ENCODE data around the gene GSTCD.

DNA sequence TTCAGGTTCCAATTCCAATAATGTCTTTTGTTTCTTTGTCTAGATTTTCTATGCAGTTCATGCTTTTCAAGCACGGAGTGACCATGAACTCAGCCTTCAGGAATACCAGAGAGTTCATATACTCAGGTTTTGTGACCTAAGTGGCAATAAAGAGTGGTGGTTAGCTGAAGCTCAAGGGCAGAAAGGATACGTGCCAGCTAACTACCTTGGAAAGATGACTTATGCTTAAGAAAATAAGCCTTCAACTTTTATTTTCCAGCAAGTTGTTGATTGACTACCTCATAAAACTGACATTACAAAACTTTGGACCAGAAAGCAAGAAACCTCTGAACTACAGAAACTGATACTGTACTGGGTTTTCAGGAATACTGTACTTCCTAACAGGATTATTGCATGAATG lies 30.9 kb upstream of the GSTCD start:
- no peak for TF ChIP-seq POLR2A (IDR thresholded peaks at IDR 0.05)
- TF ChIP-seq, protein P1, sequence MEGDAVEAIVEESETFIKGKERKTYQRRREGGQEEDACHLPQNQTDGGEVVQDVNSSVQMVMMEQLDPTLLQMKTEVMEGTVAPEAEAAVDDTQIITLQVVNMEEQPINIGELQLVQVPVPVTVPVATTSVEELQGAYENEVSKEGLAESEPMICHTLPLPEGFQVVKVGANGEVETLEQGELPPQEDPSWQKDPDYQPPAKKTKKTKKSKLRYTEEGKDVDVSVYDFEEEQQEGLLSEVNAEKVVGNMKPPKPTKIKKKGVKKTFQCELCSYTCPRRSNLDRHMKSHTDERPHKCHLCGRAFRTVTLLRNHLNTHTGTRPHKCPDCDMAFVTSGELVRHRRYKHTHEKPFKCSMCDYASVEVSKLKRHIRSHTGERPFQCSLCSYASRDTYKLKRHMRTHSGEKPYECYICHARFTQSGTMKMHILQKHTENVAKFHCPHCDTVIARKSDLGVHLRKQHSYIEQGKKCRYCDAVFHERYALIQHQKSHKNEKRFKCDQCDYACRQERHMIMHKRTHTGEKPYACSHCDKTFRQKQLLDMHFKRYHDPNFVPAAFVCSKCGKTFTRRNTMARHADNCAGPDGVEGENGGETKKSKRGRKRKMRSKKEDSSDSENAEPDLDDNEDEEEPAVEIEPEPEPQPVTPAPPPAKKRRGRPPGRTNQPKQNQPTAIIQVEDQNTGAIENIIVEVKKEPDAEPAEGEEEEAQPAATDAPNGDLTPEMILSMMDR (IDR thresholded peaks at IDR 0.05) = no peak
- no peak for TF ChIP-seq POLR2AphosphoS5 (IDR thresholded peaks at IDR 0.05; ENCODE audit: insufficient read depth in 1 of 2, low read depth in 1 of 2)

All from vagina (tissue), 2 donors.